Gastroesophageal sphincter (tissue), 4 donors: ENCODE data around the gene ALOX12B. TPM values are rescaled to one million over a fixed set of nuclear protein-coding genes. Genes with fewer than 3 reads are reported as not detected.

Experiments
- ATAC-seq: fragments of 150-250 bp; one replicate; pipeline ENCODE4 v1.9.1; 2016; ENCODE audit warnings: mild to moderate bottlenecking, moderate library complexity
- H3K27ac ChIP-seq, 4 donors: fragments of 200-600 bp; sonication (generic) in 3 of 4; 1 replicate in 3 of 4; 2 replicates in 1 of 4; pipeline ENCODE4 v1.5.1; 2016 to 2019
- H3K27me3 ChIP-seq: fragments of 200-600 bp; sonication (generic); one replicate; pipeline ENCODE4 v1.5.1; 2019
- H3K36me3 ChIP-seq, 2 donors: fragments of 200-600 bp; sonication (generic); one replicate each; pipeline ENCODE4 v1.5.1; 2019; ENCODE audit warnings: control low read depth in 1 of 2
- H3K4me1 ChIP-seq, 3 donors: fragments of 200-600 bp; sonication (generic); 1 replicate in 2 of 3; 2 replicates in 1 of 3; pipeline ENCODE4 v1.5.1; 2016 to 2019; ENCODE audit warnings: control low read depth in 2 of 3
- H3K4me3 ChIP-seq, 2 donors: fragments of 200-600 bp; sonication (generic); one replicate each; pipeline ENCODE4 v1.5.1; 2019; ENCODE audit warnings: mild to moderate bottlenecking in 1 of 2, moderate library complexity in 1 of 2
- H3K9me3 ChIP-seq, 3 donors: fragments of 200-600 bp; sonication (generic); one replicate each; pipeline ENCODE4 v1.5.1; 2017 to 2019; ENCODE audit warnings: control low read depth in 2 of 3
- EP300 ChIP-seq: sonication (generic); formaldehyde crosslinking; IDR thresholded peaks from one replicate; pipeline ENCODE4 v1.6.1; 2017; ENCODE audit warnings: antibody characterized with exemption, mild to moderate bottlenecking
- POLR2A ChIP-seq, 2 donors: fragments of 450-650 bp; IDR thresholded peaks; one replicate each; pipeline ENCODE4 v1.6.1; 2017; ENCODE audit warnings: antibody characterized with exemption in 2 of 2, mild to moderate bottlenecking in 2 of 2, moderate library complexity in 1 of 2
- POLR2AphosphoS5 ChIP-seq: sonication (generic); formaldehyde crosslinking; IDR thresholded peaks from one replicate; pipeline ENCODE4 v1.6.1; 2017; ENCODE audit warnings: antibody characterized with exemption
- WGBS, 2 donors: methylation state at CpG; one replicate each; pipeline ENCODE4 v1.1.5; 2018; ENCODE audit warnings: low coverage in 1 of 2; 5-methylcytosine and 5-hydroxymethylcytosine counted together
- total RNA-seq, 4 donors: library from RNA; depleted of rRNA; stranded (reverse); fragments of >200 nt; gene quantifications; one replicate each; pipeline ENCODE4 v1.1.0, GENCODE V29; 2016
- TF ChIP-seq, protein P1 (sequence below), 4 experiments: fragments of 200-600 bp in 2 of 4; fragments of 450-650 bp in 2 of 4; sonication (generic) in 1 of 4; IDR thresholded peaks; one replicate each; pipeline ENCODE4 v1.5.1; 2017 to 2019; ENCODE audit warnings: antibody characterized with exemption in 4 of 4, mild to moderate bottlenecking in 2 of 4, moderate library complexity in 2 of 4

ALOX12B gene
- total RNA-seq, 4 donors from 2014 or later = 0.17 TPM; not detected in 3

DNA sequence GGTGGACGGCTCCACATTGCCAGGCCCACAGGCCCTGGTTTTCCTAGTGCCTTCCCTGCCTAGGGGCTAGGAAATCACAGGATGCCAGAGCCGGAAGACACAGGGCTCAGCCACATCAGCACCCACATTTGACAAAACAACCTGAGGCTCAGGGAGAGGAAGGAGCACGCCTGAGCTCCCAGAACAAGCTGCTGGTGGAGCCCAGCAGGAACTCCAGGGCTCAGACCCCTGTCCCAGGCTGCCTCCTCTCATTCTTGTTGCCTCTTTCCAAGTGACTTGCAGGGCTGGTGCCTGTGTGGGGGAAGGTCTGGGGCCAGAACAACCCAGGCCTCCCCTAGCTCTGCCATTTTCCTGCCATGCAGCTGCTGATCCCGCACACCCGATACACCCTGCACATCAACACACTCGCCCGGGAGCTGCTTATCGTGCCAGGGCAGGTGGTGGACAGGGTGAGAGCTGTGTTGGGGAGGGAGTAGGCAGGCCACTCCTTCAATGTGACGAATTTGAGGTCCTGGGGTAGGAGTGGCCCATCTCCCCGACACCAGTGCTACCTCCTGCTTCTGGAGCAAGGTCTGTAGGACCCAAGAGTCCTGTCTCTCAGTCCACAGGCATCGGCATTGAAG is 41.1 kb downstream of the ALOX12B start:
- Histone ChIP-seq H3K27me3 (peaks cover 49% of the 10 kb centered on the region), H3K9me3 (no peaks in the 10 kb centered on the region), H3K4me3 (no peak overlapping the region), H3K27ac (no peak overlapping the region), H3K36me3 (no peaks in the 10 kb centered on the region), H3K4me1 (peaks cover 0 to 5% (median 0%) of the 10 kb centered on the region in 3 donors)
- no peak for ATAC-seq
- WGBS, 2 donors = 73% methylated on average over 2 of the region's 11 CpGs; no CpG with 5 or more reads in 1 of the 2 donors
- TF ChIP-seq POLR2AphosphoS5 = no peak
- TF ChIP-seq, protein P1, sequence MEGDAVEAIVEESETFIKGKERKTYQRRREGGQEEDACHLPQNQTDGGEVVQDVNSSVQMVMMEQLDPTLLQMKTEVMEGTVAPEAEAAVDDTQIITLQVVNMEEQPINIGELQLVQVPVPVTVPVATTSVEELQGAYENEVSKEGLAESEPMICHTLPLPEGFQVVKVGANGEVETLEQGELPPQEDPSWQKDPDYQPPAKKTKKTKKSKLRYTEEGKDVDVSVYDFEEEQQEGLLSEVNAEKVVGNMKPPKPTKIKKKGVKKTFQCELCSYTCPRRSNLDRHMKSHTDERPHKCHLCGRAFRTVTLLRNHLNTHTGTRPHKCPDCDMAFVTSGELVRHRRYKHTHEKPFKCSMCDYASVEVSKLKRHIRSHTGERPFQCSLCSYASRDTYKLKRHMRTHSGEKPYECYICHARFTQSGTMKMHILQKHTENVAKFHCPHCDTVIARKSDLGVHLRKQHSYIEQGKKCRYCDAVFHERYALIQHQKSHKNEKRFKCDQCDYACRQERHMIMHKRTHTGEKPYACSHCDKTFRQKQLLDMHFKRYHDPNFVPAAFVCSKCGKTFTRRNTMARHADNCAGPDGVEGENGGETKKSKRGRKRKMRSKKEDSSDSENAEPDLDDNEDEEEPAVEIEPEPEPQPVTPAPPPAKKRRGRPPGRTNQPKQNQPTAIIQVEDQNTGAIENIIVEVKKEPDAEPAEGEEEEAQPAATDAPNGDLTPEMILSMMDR (IDR thresholded peaks at IDR 0.05) = no peak
- no peak for TF ChIP-seq EP300
- no peak for TF ChIP-seq POLR2A (IDR thresholded peaks at IDR 0.05)

DNA sequence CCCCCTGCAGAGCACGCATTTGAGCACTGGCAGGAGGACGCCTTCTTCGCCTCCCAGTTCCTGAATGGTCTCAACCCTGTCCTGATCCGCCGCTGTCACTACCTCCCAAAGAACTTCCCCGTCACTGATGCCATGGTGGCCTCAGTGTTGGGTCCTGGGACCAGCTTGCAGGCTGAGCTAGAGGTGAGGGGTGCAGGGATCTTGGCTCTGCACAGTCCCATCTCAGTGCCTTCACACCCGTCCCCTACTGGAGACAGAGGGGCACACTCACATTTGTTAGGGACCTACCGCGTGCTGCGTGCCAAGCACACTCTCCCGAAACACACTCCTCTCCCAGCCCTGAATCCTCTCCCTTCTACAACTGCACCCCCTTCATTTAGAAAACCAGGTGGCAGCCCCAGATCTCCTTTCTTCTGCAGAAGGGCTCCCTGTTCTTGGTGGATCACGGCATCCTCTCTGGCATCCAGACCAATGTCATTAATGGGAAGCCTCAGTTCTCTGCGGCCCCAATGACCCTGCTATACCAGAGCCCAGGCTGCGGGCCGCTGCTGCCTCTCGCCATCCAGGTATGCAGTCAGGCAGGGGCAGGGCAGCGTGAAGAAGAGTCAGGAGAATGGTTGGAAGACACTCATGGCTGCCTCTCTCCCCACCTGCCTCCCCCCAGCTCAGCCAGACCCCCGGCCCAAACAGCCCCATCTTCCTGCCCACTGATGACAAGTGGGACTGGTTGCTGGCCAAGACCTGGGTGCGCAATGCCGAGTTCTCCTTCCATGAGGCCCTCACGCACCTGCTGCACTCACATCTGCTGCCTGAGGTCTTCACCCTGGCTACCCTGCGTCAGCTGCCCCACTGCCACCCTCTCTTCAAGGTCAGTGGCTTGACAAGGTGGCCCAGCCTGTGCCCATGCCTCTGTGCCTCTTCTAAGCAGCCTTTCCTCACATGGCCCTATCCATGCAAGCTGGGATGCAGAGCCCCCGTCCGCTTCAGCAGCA is 42.4 kb downstream of the ALOX12B start:
- TF ChIP-seq, protein P1 (IDR thresholded peaks at IDR 0.05) = no peak
- no peak for TF ChIP-seq POLR2A (IDR thresholded peaks at IDR 0.05)
- TF ChIP-seq POLR2AphosphoS5 = no peak
- no peak for TF ChIP-seq EP300
- H3K27me3 ChIP-seq = peaks cover 52% of the 10 kb centered on the region

DNA sequence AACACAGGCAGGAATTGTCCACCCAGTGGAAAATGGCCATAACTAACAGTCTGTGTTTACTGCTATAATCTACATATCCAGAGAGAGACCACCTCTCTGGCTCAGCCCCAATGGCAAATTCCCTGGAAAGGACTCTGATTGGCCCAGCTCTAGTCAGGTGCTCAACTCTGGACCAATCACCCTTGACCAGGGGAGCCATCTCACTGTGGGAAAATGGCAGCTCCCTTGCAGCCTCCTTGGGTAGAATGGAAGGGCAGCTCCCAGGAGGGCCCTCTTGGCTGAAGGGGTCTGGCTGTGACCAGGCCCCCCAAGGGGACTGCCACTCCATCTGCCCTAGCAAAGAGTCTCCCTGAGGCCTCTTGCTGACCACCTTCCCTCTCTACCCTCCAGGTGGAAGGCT is 45.5 kb downstream of the ALOX12B start:
- Histone ChIP-seq H3K36me3 (no peaks in the 10 kb centered on the region), H3K27me3 (peaks cover 64% of the 10 kb centered on the region), H3K9me3 (no peaks in the 10 kb centered on the region), H3K27ac (no peak overlapping the region), H3K4me3 (no peak overlapping the region), H3K4me1 (peaks cover 0 to 7% (median 3%) of the 10 kb centered on the region in 3 donors)
- ATAC-seq = no peak
- no peak for TF ChIP-seq EP300
- TF ChIP-seq POLR2AphosphoS5 = no peak
- no peak for TF ChIP-seq POLR2A (IDR thresholded peaks at IDR 0.05)

More for the DNA sequence above, 42.4 kb downstream of the ALOX12B start:
- Histone ChIP-seq H3K4me1 (peaks cover 0 to 7% (median 3%) of the 10 kb centered on the region in 3 donors), H3K36me3 (no peaks in the 10 kb centered on the region), H3K27ac (no peak overlapping the region), H3K9me3 (no peaks in the 10 kb centered on the region), H3K4me3 (no peak overlapping the region)
- no peak for ATAC-seq
- WGBS, 2 donors = 63 to 88% methylated on average over 3 to 7 of the region's 24 CpGs

DNA sequence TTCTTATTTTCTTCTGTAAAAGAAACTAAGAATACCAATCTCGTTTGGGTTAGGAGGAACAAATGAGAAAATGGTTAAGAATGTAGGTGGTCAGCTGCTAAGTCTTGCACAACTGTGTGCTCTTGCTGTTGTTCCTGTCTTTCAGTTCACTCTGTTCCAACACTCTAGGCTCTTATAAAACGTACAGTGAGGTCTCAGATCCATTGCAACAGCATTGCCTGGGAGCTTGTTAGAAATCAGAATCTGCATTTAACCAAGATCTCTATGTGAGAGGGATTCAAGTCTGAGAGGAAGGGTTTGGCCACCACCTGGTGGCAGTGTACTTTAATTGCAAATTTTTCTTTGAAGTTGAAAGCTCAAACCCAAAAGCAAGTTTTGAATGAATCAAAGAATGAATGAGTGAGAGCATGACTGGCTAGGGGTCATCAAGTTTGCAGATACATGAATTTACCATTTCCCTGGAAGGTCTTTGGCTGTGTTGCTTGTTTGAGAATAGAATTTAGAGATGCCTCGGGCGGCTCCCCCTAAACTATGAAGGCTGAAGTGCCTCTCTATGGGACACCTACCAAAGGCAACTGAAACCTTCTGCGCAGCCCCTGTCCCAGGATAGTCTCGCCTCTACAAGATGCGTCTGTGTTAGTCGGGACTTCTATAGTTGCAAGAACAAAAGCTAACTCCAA is 46.1 kb downstream of the ALOX12B start:
- TF ChIP-seq POLR2AphosphoS5 (peak; percentile 41), POLR2A (IDR thresholded peaks at IDR 0.05) (no peak)
- TF ChIP-seq, protein P1 (IDR thresholded peaks at IDR 0.05) = peak in 3 of 4 experiments; percentile 47 to 54 (median 47)
- peak; percentile 92 for ATAC-seq
- WGBS, 2 donors = 44 to 64% methylated on average over 4 of the region's 8 CpGs
- Histone ChIP-seq H3K9me3 (no peaks in the 10 kb centered on the region), H3K4me3 (peak overlapping the region in 1 of 2 donors; percentile 1), H3K27ac (peak overlapping the region in 3 of 4 donors; percentile 62 to 66 (median 63)), H3K27me3 (peaks cover 66% of the 10 kb centered on the region), H3K36me3 (no peaks in the 10 kb centered on the region), H3K4me1 (peaks cover 0 to 7% (median 3%) of the 10 kb centered on the region in 3 donors)

DNA sequence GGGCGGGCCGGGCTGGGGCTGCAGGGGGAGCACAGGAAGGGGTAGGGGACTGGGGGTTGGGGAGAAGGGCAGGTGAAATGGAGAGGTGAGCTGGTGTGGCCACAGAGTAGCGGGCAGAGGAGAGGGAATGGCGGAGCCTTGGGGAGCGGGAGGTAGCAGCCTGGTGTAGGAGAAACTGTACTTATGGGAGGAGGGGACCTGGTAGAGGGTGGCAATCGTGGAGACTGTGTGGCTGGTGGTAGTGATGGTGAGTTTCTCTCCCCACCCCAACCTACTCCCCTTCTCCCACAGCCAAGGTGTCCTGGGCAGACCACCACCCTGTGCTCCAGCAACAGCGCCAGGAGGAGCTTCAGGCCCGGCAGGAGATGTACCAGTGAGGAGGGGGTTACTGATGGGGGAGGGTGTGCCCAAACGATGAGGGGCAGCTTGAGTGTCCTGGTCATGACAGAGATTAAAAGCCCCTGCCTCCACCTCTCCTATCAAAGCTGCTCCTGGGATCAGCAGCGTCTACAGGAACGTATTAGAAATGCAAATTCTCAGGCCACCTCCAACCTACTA is 47.8 kb downstream of the ALOX12B start:
- Histone ChIP-seq H3K4me1 (peaks cover 0 to 7% (median 3%) of the 10 kb centered on the region in 3 donors), H3K27ac (no peak overlapping the region), H3K27me3 (peaks cover 54% of the 10 kb centered on the region), H3K36me3 (no peaks in the 10 kb centered on the region), H3K9me3 (no peaks in the 10 kb centered on the region), H3K4me3 (peak overlapping the region in 1 of 2 donors; percentile 35)
- no peak for ATAC-seq
- no peak for TF ChIP-seq POLR2AphosphoS5
- TF ChIP-seq EP300 = no peak
- TF ChIP-seq, protein P1 (IDR thresholded peaks at IDR 0.05) = no peak
- TF ChIP-seq POLR2A (IDR thresholded peaks at IDR 0.05) = no peak
- WGBS, 2 donors = 54 to 80% methylated on average over 2 to 8 of the region's 11 CpGs
